ENCODE data around the gene DOK3.

DNA sequence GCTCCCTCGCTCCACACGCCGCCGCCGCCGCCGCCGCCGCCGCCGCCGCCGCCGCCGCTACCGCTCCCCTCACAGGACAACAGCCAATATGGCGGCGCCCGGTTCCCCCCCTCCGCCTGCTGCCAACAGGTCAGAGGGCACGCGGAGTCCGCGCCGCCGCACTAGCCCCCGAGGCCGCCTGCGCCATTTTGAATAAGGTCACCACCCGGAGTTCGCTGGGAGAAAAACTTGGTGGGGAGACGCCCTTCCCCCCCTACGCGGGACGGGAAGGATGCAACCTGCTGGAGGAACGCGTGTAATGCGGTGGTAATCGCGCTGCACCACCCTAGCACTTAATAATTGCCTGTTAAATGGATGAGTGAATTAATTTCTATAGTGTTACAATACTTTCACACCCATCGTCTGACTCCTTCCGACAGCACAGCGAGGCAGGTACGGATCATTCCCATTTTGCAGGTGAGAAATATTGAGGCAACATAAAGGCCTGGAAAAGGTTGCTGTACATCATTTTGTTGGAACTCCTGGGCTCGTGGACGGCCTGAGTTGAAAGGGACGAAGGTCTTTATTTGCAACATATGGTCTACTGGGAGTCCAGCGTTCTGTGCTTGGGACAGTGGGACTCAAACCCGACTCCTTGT, 45.0 kb upstream of the DOK3 start, which contains the start of gene FAM193B:
- TF ChIP-seq POLR2A (IDR thresholded peaks at IDR 0.05; ENCODE audit: low read length) (no peak), GATA1 (IDR thresholded peaks at IDR 0.05; ENCODE audit: low read depth, low read length) (no peak)

All from erythroblast (primary cell).